Endothelial cell of umbilical vein (primary cell): ENCODE data around the gene RNGTT. TPM values are rescaled to one million over a fixed set of nuclear protein-coding genes. Genes with fewer than 3 reads are reported as not detected.

ENCODE experiments used
- BruUV-seq: library from RNA; stranded (reverse); fragments of 400-500 nt; replicated peaks from 2 replicates; lab custom pipeline; 2021; lab: Mats Ljungman, UMichigan
- CTCF ChIA-PET: fragments of 300-600, 350-600 bp; sonication (Branson Sonifier 250); formaldehyde crosslinking; loops from one replicate; lab custom pipeline; 2021; ENCODE audit warnings: antibody characterized with exemption, inconsistent platforms; lab: Charles Lee
- POLR2A ChIA-PET: fragments of 300-600, 350-600 bp; sonication (Branson Sonifier 250); formaldehyde crosslinking; loops from one replicate; lab custom pipeline; 2021; ENCODE audit warnings: antibody characterized with exemption, inconsistent platforms; lab: Charles Lee
- DNase-seq: peaks from one replicate; pipeline ENCODE4 v3.0.0-alpha.2; 2011; ENCODE audit warnings: low read depth, low spot score
- FAIRE-seq: peaks from 2 replicates; lab custom pipeline; 2011; peaks lifted over from hg19 to GRCh38; lab: Jason Lieb, UNC
- H2AFZ ChIP-seq: 2 replicates; pipeline ENCODE4 v1.6.0; 2012; ENCODE audit warnings: low read depth, low read length, control low read depth, inconsistent platforms
- H3K27ac ChIP-seq: 2 replicates; pipeline ENCODE4 v1.5.1; 2011; ENCODE audit warnings: low read depth, mild to moderate bottlenecking, control low read depth, low read length, moderate library complexity; ENCODE audit not compliant: insufficient read depth
- H3K27me3 ChIP-seq, 2 experiments: 2 replicates each; pipeline versions ENCODE4 v1.6.0 to v1.6.1; 2011; ENCODE audit warnings: low read length in 2 of 2, mixed read lengths in 1 of 2; ENCODE audit not compliant: control insufficient read depth in 2 of 2, insufficient read depth in 2 of 2
- H3K36me3 ChIP-seq, 2 experiments: 2 replicates in 1 of 2; 3 replicates in 1 of 2; pipeline ENCODE4 v1.5.1; 2011; ENCODE audit warnings: low read length in 2 of 2, mild to moderate bottlenecking in 1 of 2, moderate library complexity in 1 of 2; ENCODE audit not compliant: control insufficient read depth in 2 of 2, insufficient read depth in 2 of 2; ENCODE audit errors: extremely low read depth in 1 of 2
- H3K4me1 ChIP-seq: 3 replicates; pipeline ENCODE4 v1.5.1; 2011; ENCODE audit warnings: mild to moderate bottlenecking, low read length; ENCODE audit not compliant: control insufficient read depth, insufficient read depth; ENCODE audit errors: extremely low read depth
- H3K4me2 ChIP-seq: 2 replicates; pipeline ENCODE4 v1.6.1; 2011; ENCODE audit warnings: low read length, control low read depth, mixed read lengths; ENCODE audit not compliant: insufficient read depth
- H3K4me3 ChIP-seq, 3 experiments: fragments of 200-600 bp in 1 of 3; sonication (generic), shearing (Covaris generic) in 1 of 3; replicated peaks in 1 of 3; 2 replicates each; pipeline ENCODE4 v1.5.1; 2011 to 2016; ENCODE audit warnings: control low read depth in 3 of 3, low read length in 3 of 3, mild to moderate bottlenecking in 2 of 3, inconsistent platforms in 1 of 3, low read depth in 1 of 3, moderate library complexity in 1 of 3; ENCODE audit not compliant: insufficient read depth in 1 of 3
- H3K79me2 ChIP-seq: 2 replicates; pipeline ENCODE4 v1.6.0; 2012; ENCODE audit warnings: low read length, inconsistent platforms; ENCODE audit not compliant: control insufficient read depth, insufficient read depth
- H3K9ac ChIP-seq: replicated peaks from 2 replicates; pipeline ENCODE3; 2011; ENCODE audit warnings: low read length, control low read depth; ENCODE audit not compliant: insufficient read depth; ENCODE audit errors: extremely low read depth
- H3K9me1 ChIP-seq: replicated peaks from 3 replicates; pipeline ENCODE4 v1.6.0; 2011; ENCODE audit warnings: mild to moderate bottlenecking, low read length; ENCODE audit not compliant: control insufficient read depth, insufficient read depth; ENCODE audit errors: extremely low read depth
- H3K9me3 ChIP-seq: replicated peaks from 2 replicates; pipeline ENCODE4 v1.5.1; 2012; ENCODE audit warnings: low read length, inconsistent platforms; ENCODE audit not compliant: control insufficient read depth, insufficient read depth
- H4K20me1 ChIP-seq: replicated peaks from 2 replicates; pipeline ENCODE3; 2011; ENCODE audit warnings: mild to moderate bottlenecking, low read length; ENCODE audit not compliant: control insufficient read depth, insufficient read depth; ENCODE audit errors: extremely low read depth
- EZH2 ChIP-seq: IDR thresholded peaks from 2 replicates; pipeline ENCODE4 v1.6.1; 2012; ENCODE audit warnings: borderline replicate concordance, low read depth, mild to moderate bottlenecking, moderate library complexity, low read length, inconsistent platforms; ENCODE audit not compliant: severe bottlenecking
- FOS ChIP-seq: IDR thresholded peaks from 2 replicates; pipeline ENCODE4 v1.6.1; 2011; ENCODE audit warnings: mild to moderate bottlenecking, low read length, moderate library complexity, borderline replicate concordance; ENCODE audit not compliant: insufficient read depth
- GATA2 ChIP-seq: IDR thresholded peaks from 2 replicates; pipeline ENCODE4 v1.7.0; 2011; ENCODE audit warnings: low read depth, mild to moderate bottlenecking, moderate library complexity, mixed read lengths, low read length; ENCODE audit not compliant: insufficient read length, insufficient read depth
- JUN ChIP-seq: IDR thresholded peaks from 2 replicates; pipeline ENCODE4 v1.6.1; 2011; ENCODE audit warnings: borderline replicate concordance, low read depth; ENCODE audit not compliant: insufficient read length, insufficient read depth
- MYC ChIP-seq: IDR thresholded peaks from one replicate; pipeline ENCODE4 v1.6.1; 2011; ENCODE audit warnings: mild to moderate bottlenecking, low read depth, low read length
- POLR2A ChIP-seq: IDR thresholded peaks from 2 replicates; pipeline ENCODE4 v1.6.1; 2012; ENCODE audit warnings: low read depth, mild to moderate bottlenecking, control low read depth, low read length
- POLR2AphosphoS5 ChIP-seq: IDR thresholded peaks from 2 replicates; pipeline ENCODE4 v1.6.1; 2012; ENCODE audit warnings: low read depth, mild to moderate bottlenecking, control low read depth, low read length, moderate library complexity; ENCODE audit not compliant: insufficient read depth
- dilution Hi-C: fragments of 300-500 bp; cut with MboI; formaldehyde crosslinking; loops from one replicate; pipeline ENCODE4 v1.15.0; 2019; ENCODE audit warnings: low sequenced_read_pairs; ENCODE audit not compliant: extremely low pct_ligation_motif_present
- intact Hi-C: fragments of 100-400 bp; cut with micrococcal nuclease; formaldehyde crosslinking; loops from one replicate; pipeline ENCODE4 v1.10.0; 2022
- polyA plus RNA-seq, 4 experiments: library from polyadenylated mRNA; depleted of rRNA in 3 of 4; stranded (reverse) in 3 of 4; unstranded in 1 of 4; fragments of >200 nt; gene quantifications; 2 replicates each; pipeline versions ENCODE4 v1.2.1 to v1.2.3, GENCODE V29; 2011 to 2012; ENCODE audit warnings: missing spikeins in 1 of 4
- total RNA-seq: library from RNA; stranded (reverse); gene quantifications from 2 replicates; pipeline ENCODE4 v1.2.3, GENCODE V29; 2021
- TF ChIP-seq, protein P1 (sequence below): IDR thresholded peaks from 2 replicates; pipeline ENCODE4 v1.6.1; 2011; ENCODE audit not compliant: insufficient read depth, insufficient read length
- TF ChIP-seq, protein P2 (sequence below), 2 donors: IDR thresholded peaks; 1 replicate in 1 of 2; 2 replicates in 1 of 2; pipeline ENCODE4 v1.5.1; 2011; ENCODE audit warnings: low read length in 2 of 2, mild to moderate bottlenecking in 2 of 2, moderate library complexity in 2 of 2, control low read depth in 1 of 2, inconsistent platforms in 1 of 2, low read depth in 1 of 2; ENCODE audit not compliant: insufficient read depth in 1 of 2; ENCODE audit errors: extremely low read depth in 1 of 2

The RNGTT gene
- total and polyA plus RNA-seq, 2 donors (not counting 3 experiments of a cell fraction or from before 2014, with no cell fraction given) = 2.1 to 13.1 TPM

DNA sequence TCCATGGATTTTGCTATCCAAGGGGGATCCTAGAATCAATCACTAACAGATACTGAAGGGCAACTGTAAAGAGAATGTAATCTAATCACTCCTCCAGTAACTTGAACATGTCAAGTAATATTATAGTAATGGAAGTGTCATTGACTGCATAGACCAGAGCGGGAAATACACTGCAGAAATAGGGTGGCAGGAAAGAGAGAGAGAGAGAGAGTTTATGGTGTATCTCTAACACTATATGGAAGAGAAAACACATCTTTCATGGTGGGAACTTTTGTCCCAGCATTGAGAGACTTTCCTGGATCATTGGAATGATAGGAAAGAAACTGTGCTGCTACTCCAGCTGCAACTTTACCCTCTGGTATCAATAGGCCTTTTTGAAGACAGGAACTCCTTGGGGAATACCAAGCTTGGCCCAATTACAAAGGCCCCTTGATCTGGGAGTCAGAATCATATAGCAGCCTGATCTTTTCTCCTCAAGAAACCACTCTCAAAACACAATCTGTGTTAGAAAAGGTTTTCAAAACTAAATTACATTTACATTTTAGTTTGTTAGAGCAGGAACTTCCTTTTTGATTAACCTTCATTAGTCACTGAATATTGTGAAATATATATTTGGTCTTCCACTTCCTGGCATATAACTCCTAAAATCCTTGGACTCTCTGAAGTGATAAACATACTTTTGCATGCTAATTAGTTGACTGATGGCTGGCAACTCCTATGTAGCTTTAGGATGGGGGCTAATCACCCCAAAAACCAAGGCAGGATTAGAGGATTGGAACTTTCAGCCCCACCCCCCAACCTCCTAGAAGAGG, 29.5 kb upstream of the RNGTT start:
- FAIRE-seq = no peak
- intact Hi-C loops (no loop called here), dilution Hi-C loops (no loop called here)
- no TSS peak for BruUV-seq
- no peaks in the 10 kb centered on the region for H3K36me3 ChIP-seq
- H3K27ac ChIP-seq = no peak overlapping the region
- no peaks in the 10 kb centered on the region for H3K79me2 ChIP-seq
- no peaks in the 10 kb centered on the region for H3K9me1 ChIP-seq
- H3K27me3 ChIP-seq = no peaks in the 10 kb centered on the region
- POLR2A ChIA-PET = no interaction called here
- H2AFZ ChIP-seq = no peak overlapping the region
- no peaks in the 10 kb centered on the region for H4K20me1 ChIP-seq
- H3K4me2 ChIP-seq = no peak overlapping the region
- H3K9me3 ChIP-seq = no peaks in the 10 kb centered on the region
- H3K4me3 ChIP-seq = no peak overlapping the region
- H3K9ac ChIP-seq = no peak overlapping the region
- H3K4me1 ChIP-seq = no peaks in the 10 kb centered on the region
- no peak for TF ChIP-seq EZH2
- TF ChIP-seq JUN = no peak
- TF ChIP-seq FOS = no peak
- no peak for TF ChIP-seq POLR2AphosphoS5
- no peak for TF ChIP-seq MYC
- no peak for TF ChIP-seq GATA2
- no peak for TF ChIP-seq POLR2A
- TF ChIP-seq, protein P1, sequence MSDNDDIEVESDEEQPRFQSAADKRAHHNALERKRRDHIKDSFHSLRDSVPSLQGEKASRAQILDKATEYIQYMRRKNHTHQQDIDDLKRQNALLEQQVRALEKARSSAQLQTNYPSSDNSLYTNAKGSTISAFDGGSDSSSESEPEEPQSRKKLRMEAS = no peak
- TF ChIP-seq, protein P2, sequence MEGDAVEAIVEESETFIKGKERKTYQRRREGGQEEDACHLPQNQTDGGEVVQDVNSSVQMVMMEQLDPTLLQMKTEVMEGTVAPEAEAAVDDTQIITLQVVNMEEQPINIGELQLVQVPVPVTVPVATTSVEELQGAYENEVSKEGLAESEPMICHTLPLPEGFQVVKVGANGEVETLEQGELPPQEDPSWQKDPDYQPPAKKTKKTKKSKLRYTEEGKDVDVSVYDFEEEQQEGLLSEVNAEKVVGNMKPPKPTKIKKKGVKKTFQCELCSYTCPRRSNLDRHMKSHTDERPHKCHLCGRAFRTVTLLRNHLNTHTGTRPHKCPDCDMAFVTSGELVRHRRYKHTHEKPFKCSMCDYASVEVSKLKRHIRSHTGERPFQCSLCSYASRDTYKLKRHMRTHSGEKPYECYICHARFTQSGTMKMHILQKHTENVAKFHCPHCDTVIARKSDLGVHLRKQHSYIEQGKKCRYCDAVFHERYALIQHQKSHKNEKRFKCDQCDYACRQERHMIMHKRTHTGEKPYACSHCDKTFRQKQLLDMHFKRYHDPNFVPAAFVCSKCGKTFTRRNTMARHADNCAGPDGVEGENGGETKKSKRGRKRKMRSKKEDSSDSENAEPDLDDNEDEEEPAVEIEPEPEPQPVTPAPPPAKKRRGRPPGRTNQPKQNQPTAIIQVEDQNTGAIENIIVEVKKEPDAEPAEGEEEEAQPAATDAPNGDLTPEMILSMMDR (IDR thresholded peaks at IDR 0.05; ENCODE audit: extremely low read depth in 1 of 2, insufficient read depth in 1 of 2, low read depth in 1 of 2, low read length in 2 of 2) = no peak
- CTCF ChIA-PET = interaction anchor here (1.0 to 1.9 kb wide), 2 partner anchors 10 to 11 kb away, joined by 4 to 6 read pairs; no protein-coding TSS in a partner anchor
- DNase-seq = no peak
